HFFc6 (cell line): ENCODE results near the gene TAF4. TPM values are rescaled to one million over a fixed set of nuclear protein-coding genes. Genes with fewer than 3 reads are reported as not detected.

Experiments used
- DNase-seq: peaks from one replicate; pipeline ENCODE4 v3.0.0-alpha.2; 2018
- H3K27ac Mint-ChIP-seq: 2 replicates; pipeline ENCODE4 v1.8.0; 2020; ENCODE audit warnings: mild to moderate bottlenecking, mixed read lengths
- H3K27me3 Mint-ChIP-seq: 2 replicates; pipeline ENCODE4 v1.8.0; 2021; ENCODE audit warnings: mild to moderate bottlenecking, moderate library complexity, mixed read lengths; ENCODE audit not compliant: insufficient read depth
- H3K36me3 Mint-ChIP-seq: 2 replicates; pipeline ENCODE4 v1.8.0; 2021; ENCODE audit warnings: low read depth, mixed read lengths
- H3K4me1 Mint-ChIP-seq: 2 replicates; pipeline ENCODE4 v1.8.0; 2020; ENCODE audit warnings: low read depth, mixed read lengths
- H3K4me3 Mint-ChIP-seq: 2 replicates; pipeline ENCODE4 v1.8.0; 2020; ENCODE audit warnings: mild to moderate bottlenecking, moderate library complexity, mixed read lengths
- H3K9me3 Mint-ChIP-seq: 2 replicates; pipeline ENCODE4 v1.8.0; 2020; ENCODE audit warnings: mild to moderate bottlenecking, mixed read lengths
- total RNA-seq, 6 experiments: library from RNA; stranded (reverse); fragmentation: NEBNext Ultra II Directional; extraction: Animal tissue kit (Norgen Biotek cat#: 25700); gene quantifications; 2 replicates in 1 of 6; 3 replicates in 5 of 6; pipeline ENCODE4 v1.2.3, GENCODE V29; 2021
- TF ChIP-seq, protein P1 (sequence below): fragments of 200-600 bp; sonication (generic); IDR thresholded peaks from 2 replicates; pipeline ENCODE4 v1.5.0; 2021; ENCODE audit warnings: antibody characterized with exemption, mild to moderate bottlenecking

TAF4 gene
- total RNA-seq, 6 experiments from 2014 or later = 9.4 to 11.7 (median 9.9) TPM

DNA sequence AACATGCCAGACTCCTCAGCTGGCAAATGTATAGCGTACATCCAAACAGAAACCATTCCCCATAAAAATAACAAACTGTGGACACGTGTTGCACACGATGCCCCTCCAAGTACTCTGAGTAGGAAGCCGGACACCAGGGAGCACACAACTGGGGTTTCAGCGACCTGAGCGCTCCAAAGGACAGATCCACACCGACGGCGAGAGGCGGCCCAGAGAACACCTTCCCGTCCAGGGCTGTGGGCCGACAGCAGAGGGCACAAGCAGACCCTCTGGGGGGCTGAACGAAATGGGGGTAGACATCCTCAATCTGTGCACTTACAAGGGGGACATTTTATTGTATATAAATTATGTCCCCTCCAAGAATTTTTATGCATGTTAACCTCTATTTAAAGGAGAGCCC is 24.7 kb downstream of the TAF4 start:
- H3K36me3 Mint-ChIP-seq = peaks cover 9% of the 10 kb centered on the region; the same call in 1 of the 2 replicates
- TF ChIP-seq, protein P1, sequence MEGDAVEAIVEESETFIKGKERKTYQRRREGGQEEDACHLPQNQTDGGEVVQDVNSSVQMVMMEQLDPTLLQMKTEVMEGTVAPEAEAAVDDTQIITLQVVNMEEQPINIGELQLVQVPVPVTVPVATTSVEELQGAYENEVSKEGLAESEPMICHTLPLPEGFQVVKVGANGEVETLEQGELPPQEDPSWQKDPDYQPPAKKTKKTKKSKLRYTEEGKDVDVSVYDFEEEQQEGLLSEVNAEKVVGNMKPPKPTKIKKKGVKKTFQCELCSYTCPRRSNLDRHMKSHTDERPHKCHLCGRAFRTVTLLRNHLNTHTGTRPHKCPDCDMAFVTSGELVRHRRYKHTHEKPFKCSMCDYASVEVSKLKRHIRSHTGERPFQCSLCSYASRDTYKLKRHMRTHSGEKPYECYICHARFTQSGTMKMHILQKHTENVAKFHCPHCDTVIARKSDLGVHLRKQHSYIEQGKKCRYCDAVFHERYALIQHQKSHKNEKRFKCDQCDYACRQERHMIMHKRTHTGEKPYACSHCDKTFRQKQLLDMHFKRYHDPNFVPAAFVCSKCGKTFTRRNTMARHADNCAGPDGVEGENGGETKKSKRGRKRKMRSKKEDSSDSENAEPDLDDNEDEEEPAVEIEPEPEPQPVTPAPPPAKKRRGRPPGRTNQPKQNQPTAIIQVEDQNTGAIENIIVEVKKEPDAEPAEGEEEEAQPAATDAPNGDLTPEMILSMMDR = no peak
- peaks cover 2% of the 10 kb centered on the region for H3K27me3 Mint-ChIP-seq
- H3K4me3 Mint-ChIP-seq = no peak overlapping the region
- peaks cover 30% of the 10 kb centered on the region for H3K4me1 Mint-ChIP-seq
- no peak for DNase-seq
- no peak overlapping the region for H3K27ac Mint-ChIP-seq
- H3K9me3 Mint-ChIP-seq = peaks cover 5% of the 10 kb centered on the region; the same call in 1 of the 2 replicates

DNA sequence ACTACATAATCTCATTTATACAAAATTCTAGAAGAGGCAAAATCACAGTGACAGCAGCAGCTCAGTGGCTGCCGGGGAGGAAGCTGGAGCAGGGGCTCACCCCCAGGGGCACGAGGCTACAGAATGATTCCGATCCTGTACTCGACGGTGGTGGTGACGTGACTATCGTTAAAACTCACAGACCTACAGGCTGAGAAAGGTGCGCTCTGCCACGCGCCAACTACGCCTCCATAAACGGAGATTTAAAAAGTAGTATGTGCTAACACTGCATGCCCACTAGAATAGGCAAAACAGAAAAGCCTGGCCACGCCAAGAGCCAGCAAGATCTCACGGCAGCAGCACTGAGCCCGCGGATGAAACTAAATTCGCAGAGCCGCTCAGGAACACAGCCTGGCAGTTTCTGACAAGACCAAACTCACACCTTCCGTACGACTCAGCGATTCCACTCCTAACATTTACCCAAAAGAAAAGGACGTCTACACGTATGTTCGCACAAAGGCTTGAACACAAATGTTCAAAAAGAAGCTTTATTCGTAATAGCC is 25.2 kb downstream of the TAF4 start:
- Mint-ChIP-seq H3K27ac (no peak overlapping the region), H3K4me3 (no peak overlapping the region), H3K36me3 (peaks cover 9% of the 10 kb centered on the region; the same call in 1 of the 2 replicates), H3K4me1 (peaks cover 30% of the 10 kb centered on the region), H3K27me3 (peaks cover 2% of the 10 kb centered on the region), H3K9me3 (peaks cover 5% of the 10 kb centered on the region; the same call in 1 of the 2 replicates)
- TF ChIP-seq, protein P1 = no peak
- DNase-seq = no peak

DNA sequence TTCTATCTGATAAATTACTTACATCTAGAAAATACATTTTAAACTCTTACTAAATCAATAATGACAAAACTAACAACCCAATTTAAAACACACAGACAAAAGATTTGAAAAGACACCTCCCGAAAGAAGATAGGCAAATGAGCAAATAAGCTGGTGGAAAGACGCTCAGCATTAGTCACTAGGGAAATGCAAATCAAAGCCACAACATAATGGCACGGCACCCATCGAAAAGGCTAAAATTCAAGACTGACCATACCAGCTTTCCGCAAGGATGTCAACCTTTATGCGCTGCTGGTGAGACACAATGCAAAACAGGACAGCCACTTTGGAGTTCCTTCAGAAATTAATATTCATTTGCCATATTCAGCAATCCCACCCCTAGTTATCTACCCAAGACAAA is 25.9 kb downstream of the TAF4 start:
- no peak for DNase-seq
- Mint-ChIP-seq H3K27me3 (peaks cover 2% of the 10 kb centered on the region), H3K4me3 (no peak overlapping the region), H3K27ac (no peak overlapping the region), H3K4me1 (peaks cover 30% of the 10 kb centered on the region), H3K36me3 (peaks cover 9% of the 10 kb centered on the region; the same call in 1 of the 2 replicates), H3K9me3 (peaks cover 5% of the 10 kb centered on the region; the same call in 1 of the 2 replicates)
- TF ChIP-seq, protein P1 = no peak

DNA sequence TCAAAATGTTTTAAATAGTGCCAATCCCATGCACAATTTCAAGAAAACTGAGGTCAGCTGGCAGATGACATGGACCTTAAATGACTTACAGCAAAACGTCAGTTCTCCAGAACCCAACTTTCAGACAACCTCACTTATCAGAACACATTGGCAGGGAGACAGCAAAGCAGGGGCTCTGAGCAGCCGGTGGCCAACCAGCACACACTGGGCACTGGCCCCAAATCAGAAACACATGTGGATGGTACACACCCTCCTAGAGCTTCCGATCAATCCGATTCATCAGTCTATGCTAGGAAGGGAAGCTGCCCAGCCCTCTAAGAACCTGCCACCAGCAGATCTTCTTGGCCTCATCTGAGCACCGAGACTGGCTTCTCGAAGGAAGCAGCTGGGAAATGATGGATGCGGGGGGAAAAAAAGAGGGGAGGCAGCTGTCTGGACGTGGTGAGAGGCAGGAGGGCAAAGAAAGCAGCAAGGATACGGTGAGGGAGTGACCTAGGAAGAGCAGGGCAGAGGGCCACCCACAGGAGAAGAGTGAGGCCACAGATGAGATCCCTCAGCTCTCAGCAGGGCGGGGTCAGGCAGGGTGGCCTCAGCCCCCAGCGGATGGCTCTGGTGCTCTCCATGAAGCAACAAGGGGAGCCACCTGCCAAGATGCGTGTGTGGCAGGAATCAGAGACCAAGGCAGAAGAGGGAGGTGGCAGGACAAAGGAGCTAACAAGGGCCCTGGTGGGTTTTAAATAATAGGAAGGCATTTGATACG is 32.9 kb downstream of the TAF4 start:
- TF ChIP-seq, protein P1 = no peak
- Mint-ChIP-seq H3K4me1 (peaks cover 22% of the 10 kb centered on the region), H3K27me3 (no peaks in the 10 kb centered on the region; the same call in 1 of the 2 replicates), H3K4me3 (no peak overlapping the region), H3K36me3 (0 out of 2 replicates have a peak, but pooled peaks cover 3% of the 10 kb centered on the region), H3K27ac (no peak overlapping the region; the same call in 1 of the 2 replicates), H3K9me3 (peaks cover 5% of the 10 kb centered on the region; the same call in 1 of the 2 replicates)
- DNase-seq = no peak

DNA sequence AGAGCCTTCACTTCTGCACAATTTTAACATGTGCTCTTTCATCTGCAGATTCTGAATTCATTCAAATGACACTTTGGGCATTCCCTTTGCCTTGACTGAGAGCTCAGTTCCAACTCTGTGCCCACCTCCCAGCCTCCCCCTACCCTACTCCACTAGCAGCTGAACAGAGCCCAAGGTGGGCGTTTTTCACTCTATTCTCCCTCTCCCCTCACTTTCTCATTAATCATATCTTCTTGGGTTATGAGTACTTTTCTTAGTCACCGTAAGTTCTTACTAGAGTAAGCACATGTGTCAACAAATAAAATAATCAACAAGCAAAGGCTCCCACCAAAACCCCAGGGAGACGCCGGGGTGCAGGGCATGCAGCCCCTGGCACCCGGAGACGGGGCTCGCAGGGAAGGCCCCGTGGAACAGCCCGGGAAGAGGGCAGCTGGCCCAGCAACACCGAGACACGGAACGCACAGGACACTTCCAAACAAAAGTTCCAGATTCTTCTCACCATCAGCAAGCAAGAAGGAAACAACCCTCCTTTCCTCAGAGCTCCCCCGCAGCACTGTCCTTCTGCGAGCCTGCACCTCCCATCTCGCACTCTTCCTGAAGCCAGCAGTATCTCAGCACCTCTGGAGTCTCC is 34.1 kb downstream of the TAF4 start:
- no peak overlapping the region for H3K27ac Mint-ChIP-seq

More for the DNA sequence above, 34.1 kb downstream of the TAF4 start:
- no peaks in the 10 kb centered on the region for H3K36me3 Mint-ChIP-seq
- peaks cover 29% of the 10 kb centered on the region for H3K4me1 Mint-ChIP-seq
- H3K9me3 Mint-ChIP-seq = no peaks in the 10 kb centered on the region
- no peak overlapping the region for H3K4me3 Mint-ChIP-seq
- DNase-seq = no peak
- H3K27me3 Mint-ChIP-seq = no peaks in the 10 kb centered on the region; the same call in 1 of the 2 replicates
- TF ChIP-seq, protein P1 = no peak
